Esophagus muscularis mucosa (tissue), 4 donors: ENCODE data around the gene KLHL29. TPM values are rescaled to one million over a fixed set of nuclear protein-coding genes. Genes with fewer than 3 reads are reported as not detected.

Experiments used
- DNase-seq: peaks from one replicate; pipeline ENCODE4 v3.0.0-alpha.2; 2017; ENCODE audit errors: extremely low spot score
- H3K27ac ChIP-seq, 4 donors: fragments of 200-600 bp; sonication (generic); replicated peaks in 1 of 4; 1 replicate in 3 of 4; 2 replicates in 1 of 4; pipeline ENCODE4 v1.5.1; 2016 to 2019; ENCODE audit warnings: mild to moderate bottlenecking in 1 of 4
- H3K27me3 ChIP-seq, 4 donors: fragments of 200-600 bp; sonication (generic); one replicate each; pipeline versions ENCODE4 v1.5.1 to v1.6.0; 2016 to 2019
- H3K36me3 ChIP-seq, 4 donors: fragments of 200-600 bp; sonication (generic); one replicate each; pipeline ENCODE4 v1.5.1; 2016 to 2019
- H3K4me1 ChIP-seq, 4 donors: fragments of 200-600 bp; sonication (generic); one replicate each; pipeline ENCODE4 v1.5.1; 2016 to 2019
- H3K4me3 ChIP-seq, 4 donors: fragments of 200-600 bp; sonication (generic); 1 replicate in 2 of 4; 2 replicates in 2 of 4; pipeline ENCODE4 v1.5.1; 2016 to 2019; ENCODE audit warnings: mild to moderate bottlenecking in 4 of 4, moderate library complexity in 1 of 4
- H3K9me3 ChIP-seq, 4 donors: fragments of 200-600 bp; sonication (generic); 1 replicate in 3 of 4; 2 replicates in 1 of 4; pipeline ENCODE4 v1.5.1; 2016 to 2019
- CTCF ChIP-seq, 3 experiments: fragments of 200-600 bp in 2 of 3; fragments of 450-650 bp in 1 of 3; sonication (generic) in 2 of 3; IDR thresholded peaks; one replicate each; pipeline ENCODE4 v1.5.1; 2017 to 2019; ENCODE audit warnings: antibody characterized with exemption in 3 of 3, mild to moderate bottlenecking in 2 of 3, moderate library complexity in 1 of 3
- EP300 ChIP-seq: sonication (generic); formaldehyde crosslinking; IDR thresholded peaks from one replicate; pipeline ENCODE4 v1.6.1; 2017; ENCODE audit warnings: antibody characterized with exemption
- POLR2A ChIP-seq: fragments of 450-650 bp; IDR thresholded peaks from one replicate; pipeline ENCODE4 v1.6.1; 2017; ENCODE audit warnings: antibody characterized with exemption, moderate library complexity, mild to moderate bottlenecking, low read depth
- POLR2AphosphoS5 ChIP-seq, 2 donors: sonication (generic); formaldehyde crosslinking; IDR thresholded peaks; one replicate each; pipeline ENCODE4 v1.6.1; 2017; ENCODE audit warnings: antibody characterized with exemption in 2 of 2
- WGBS: methylation state at CpG from one replicate; pipeline ENCODE4 v1.1.5; 2018; 5-methylcytosine and 5-hydroxymethylcytosine counted together
- intact Hi-C: fragments of 100-400 bp; cut with DNase I; formaldehyde crosslinking; loops from one replicate; pipeline ENCODE4 v1.15.1; 2023
- total RNA-seq, 4 donors: library from RNA; depleted of rRNA; stranded (reverse); fragments of >200 nt; gene quantifications; one replicate each; pipeline versions ENCODE4 v1.1.0 to v1.2.1, GENCODE V29; 2016

The KLHL29 gene
- total RNA-seq, 4 donors from 2014 or later, result 22.0 to 26.1 (median 23.4) TPM

GRCh38 chr2:23508066-23508390 lies 123.0 kb downstream of the KLHL29 start:
- H3K27ac ChIP-seq, result no peak overlapping the region
- H3K27me3 ChIP-seq, result no peaks in the 10 kb centered on the region
- DNase-seq, result no peak
- H3K4me1 ChIP-seq, result peaks cover 30 to 57% (median 49%) of the 10 kb centered on the region in 4 donors
- H3K36me3 ChIP-seq, result no peaks in the 10 kb centered on the region
- H3K9me3 ChIP-seq, result no peaks in the 10 kb centered on the region
- intact Hi-C loops, result no loop called here
- no peak for TF ChIP-seq POLR2A
- no peak for TF ChIP-seq POLR2AphosphoS5 (IDR thresholded peaks at IDR 0.05)
- TF ChIP-seq EP300, result no peak
- TF ChIP-seq CTCF (IDR thresholded peaks at IDR 0.05), result no peak
- 74% methylated on average over 3 of the region's 3 CpGs for WGBS
- no peak overlapping the region for H3K4me3 ChIP-seq

- Histone ChIP-seq H3K4me3 (no peak overlapping the region), H3K27ac (no peak overlapping the region), H3K36me3 (no peaks in the 10 kb centered on the region), H3K27me3 (no peaks in the 10 kb centered on the region), H3K4me1 (peaks cover 33 to 58% (median 49%) of the 10 kb centered on the region in 4 donors), H3K9me3 (no peaks in the 10 kb centered on the region)
- intact Hi-C loops, result no loop called here
- DNase-seq, result no peak
- TF ChIP-seq POLR2A, result no peak
- TF ChIP-seq CTCF (IDR thresholded peaks at IDR 0.05), result no peak
- no peak for TF ChIP-seq POLR2AphosphoS5 (IDR thresholded peaks at IDR 0.05)
- no peak for TF ChIP-seq EP300
- 86% methylated on average over 6 of the region's 6 CpGs for WGBS
Measured at GRCh38 chr2:23509103-23509502, 124.1 kb downstream of the KLHL29 start.

GRCh38 chr2:23509596-23510292 lies 124.8 kb downstream of the KLHL29 start:
- H3K4me3 ChIP-seq, result no peak overlapping the region
- H3K36me3 ChIP-seq, result no peaks in the 10 kb centered on the region
- H3K4me1 ChIP-seq, result peaks cover 31 to 58% (median 51%) of the 10 kb centered on the region in 4 donors
- no peak overlapping the region for H3K27ac ChIP-seq
- no peak for DNase-seq
- TF ChIP-seq POLR2A (no peak), CTCF (IDR thresholded peaks at IDR 0.05) (no peak), POLR2AphosphoS5 (IDR thresholded peaks at IDR 0.05) (no peak), EP300 (no peak)
- intact Hi-C loops, result no loop called here
- 79% methylated on average over 9 of the region's 9 CpGs for WGBS
- H3K27me3 ChIP-seq, result no peaks in the 10 kb centered on the region
- H3K9me3 ChIP-seq, result no peaks in the 10 kb centered on the region

- DNase-seq, result no peak
- no peak overlapping the region for H3K27ac ChIP-seq
- no peak overlapping the region for H3K4me3 ChIP-seq
- WGBS, result 93% methylated on average over 4 of the region's 5 CpGs
- no peaks in the 10 kb centered on the region for H3K9me3 ChIP-seq
- intact Hi-C loops, result no loop called here
- peaks cover 31 to 58% (median 52%) of the 10 kb centered on the region in 4 donors for H3K4me1 ChIP-seq
- H3K27me3 ChIP-seq, result no peaks in the 10 kb centered on the region
- H3K36me3 ChIP-seq, result no peaks in the 10 kb centered on the region
- TF ChIP-seq POLR2A (no peak), EP300 (no peak), CTCF (IDR thresholded peaks at IDR 0.05) (no peak), POLR2AphosphoS5 (IDR thresholded peaks at IDR 0.05) (no peak)
Measured at GRCh38 chr2:23510471-23510870, 125.5 kb downstream of the KLHL29 start.

- Histone ChIP-seq H3K27me3 (no peaks in the 10 kb centered on the region), H3K27ac (peak overlapping the region; percentile 47 to 76 (median 64)), H3K36me3 (no peaks in the 10 kb centered on the region), H3K4me3 (no peak overlapping the region), H3K4me1 (peaks cover 13 to 41% (median 30%) of the 10 kb centered on the region in 4 donors), H3K9me3 (no peaks in the 10 kb centered on the region)
- TF ChIP-seq EP300, result no peak
- no peak for TF ChIP-seq CTCF (IDR thresholded peaks at IDR 0.05)
- no peak for TF ChIP-seq POLR2AphosphoS5 (IDR thresholded peaks at IDR 0.05)
- TF ChIP-seq POLR2A, result no peak
- intact Hi-C loops, result no loop called here
- DNase-seq, result no peak
- 92% methylated on average over 8 of the region's 8 CpGs for WGBS
Measured at GRCh38 chr2:23512778-23513177, 127.8 kb downstream of the KLHL29 start.
